Stimulated activated CD8-positive, alpha-beta memory T cell treated with anti-CD3 and anti-CD28 coated beads, Interleukin-7, amount 100 ng/mL, for 24 hours (primary cell): ENCODE data around the gene HLA-DMA.
"Not testable (repeated sequence)": the region's sequence is repeated elsewhere in the genome, so short reads cannot be mapped to it uniquely, and the experiment has no call there.

ENCODE experiments used
- DNase-seq: peaks from one replicate; pipeline ENCODE4 v3.0.0-alpha.2; 2020; ENCODE audit warnings: low read depth

HLA-DMA gene

GRCh38 chr6:32954986-32955802, 2.3 kb upstream of the HLA-DMA start:
- no peak for DNase-seq

DNA sequence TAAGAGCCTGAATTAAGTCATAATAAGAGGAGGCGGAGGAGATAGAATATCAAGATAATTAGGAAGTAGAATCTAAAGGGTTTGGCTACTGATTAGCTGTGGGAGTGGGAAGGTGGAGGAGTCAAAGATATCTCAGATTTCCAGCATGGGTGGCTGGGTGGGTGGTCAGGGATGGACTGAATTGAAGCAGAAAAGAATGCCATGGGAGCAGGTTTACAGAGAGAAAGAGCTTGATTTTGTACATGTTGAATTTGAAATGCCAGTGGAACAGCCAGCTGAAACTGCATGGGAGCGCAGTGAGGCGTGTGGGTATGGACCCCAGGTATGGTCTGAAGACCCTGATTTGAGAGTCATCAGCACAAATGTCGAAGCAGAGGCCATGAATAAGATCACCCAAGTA, 1.4 kb upstream of the HLA-DMA start:
- DNase-seq, result no peak

- no peak for DNase-seq
These were observed 878 bp upstream of the HLA-DMA start for GRCh38 chr6:32953775-32954174.

- no peak for DNase-seq
These were observed 2.4 kb downstream of the HLA-DMA start for GRCh38 chr6:32950449-32950848.

DNA sequence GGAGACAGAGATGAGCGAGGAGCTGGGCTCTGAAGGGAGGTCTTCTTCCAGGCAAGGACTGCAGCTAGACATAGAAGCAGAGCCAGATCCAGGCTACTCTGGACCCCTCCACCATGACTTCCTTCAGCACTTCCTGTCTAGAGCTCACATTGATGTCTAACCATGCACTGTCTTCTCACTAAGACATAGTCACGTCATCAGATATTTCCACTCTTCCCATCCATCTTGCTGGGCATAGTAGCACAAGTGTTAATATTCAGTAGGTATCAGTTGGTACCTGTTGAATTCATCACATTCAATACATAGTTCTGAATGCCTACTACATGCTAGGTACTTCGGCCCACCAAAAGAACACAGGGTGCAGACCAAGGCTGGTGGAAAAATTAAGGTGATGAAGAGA, 2.9 kb downstream of the HLA-DMA start:
- DNase-seq, result no peak

- DNase-seq, result no peak
These were observed 3.8 kb downstream of the HLA-DMA start for GRCh38 chr6:32949113-32949512.

GRCh38 chr6:32947552-32948465, 5.1 kb downstream of the HLA-DMA start:
- DNase-seq, result no peak

DNA sequence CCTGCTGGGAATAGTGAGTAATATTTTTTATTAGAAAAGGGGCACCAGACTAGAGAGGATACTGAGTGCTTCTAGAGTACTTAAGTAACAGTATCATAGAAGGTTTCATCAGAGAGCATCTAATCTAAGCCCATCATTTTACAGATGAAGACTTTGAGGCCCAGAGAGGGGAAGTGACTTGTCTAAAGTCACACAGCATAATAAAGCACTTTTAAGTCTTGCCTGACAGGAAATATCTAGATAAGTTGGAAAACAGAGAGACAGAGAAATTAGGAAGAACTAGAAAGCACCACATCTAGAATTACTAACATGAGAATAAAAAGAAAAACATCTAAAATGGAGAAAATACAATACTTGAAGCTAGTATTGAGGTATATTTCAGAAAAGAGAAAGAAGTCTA, 6.0 kb downstream of the HLA-DMA start:
- no peak for DNase-seq

DNA sequence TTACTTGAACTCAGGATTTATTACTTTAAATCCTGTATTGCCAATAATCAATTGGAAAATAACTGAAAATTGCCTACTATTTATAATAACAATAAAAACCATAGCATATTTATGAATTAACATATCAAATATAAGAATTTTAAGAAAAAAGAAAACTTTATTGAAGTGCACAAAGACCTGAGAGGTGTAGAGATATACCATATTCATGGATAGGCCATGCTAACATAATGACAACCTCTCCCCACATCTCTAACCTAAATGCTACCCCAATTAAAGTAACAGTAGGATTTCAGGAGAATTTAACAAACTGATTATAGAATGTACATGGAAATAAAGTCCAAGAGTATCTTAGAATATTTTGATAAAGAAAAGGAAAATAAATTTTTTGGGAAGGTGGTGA, 6.9 kb downstream of the HLA-DMA start:
- DNase-seq, result no peak

GRCh38 chr6:32945108-32945760, 7.7 kb downstream of the HLA-DMA start:
- no peak for DNase-seq

DNA sequence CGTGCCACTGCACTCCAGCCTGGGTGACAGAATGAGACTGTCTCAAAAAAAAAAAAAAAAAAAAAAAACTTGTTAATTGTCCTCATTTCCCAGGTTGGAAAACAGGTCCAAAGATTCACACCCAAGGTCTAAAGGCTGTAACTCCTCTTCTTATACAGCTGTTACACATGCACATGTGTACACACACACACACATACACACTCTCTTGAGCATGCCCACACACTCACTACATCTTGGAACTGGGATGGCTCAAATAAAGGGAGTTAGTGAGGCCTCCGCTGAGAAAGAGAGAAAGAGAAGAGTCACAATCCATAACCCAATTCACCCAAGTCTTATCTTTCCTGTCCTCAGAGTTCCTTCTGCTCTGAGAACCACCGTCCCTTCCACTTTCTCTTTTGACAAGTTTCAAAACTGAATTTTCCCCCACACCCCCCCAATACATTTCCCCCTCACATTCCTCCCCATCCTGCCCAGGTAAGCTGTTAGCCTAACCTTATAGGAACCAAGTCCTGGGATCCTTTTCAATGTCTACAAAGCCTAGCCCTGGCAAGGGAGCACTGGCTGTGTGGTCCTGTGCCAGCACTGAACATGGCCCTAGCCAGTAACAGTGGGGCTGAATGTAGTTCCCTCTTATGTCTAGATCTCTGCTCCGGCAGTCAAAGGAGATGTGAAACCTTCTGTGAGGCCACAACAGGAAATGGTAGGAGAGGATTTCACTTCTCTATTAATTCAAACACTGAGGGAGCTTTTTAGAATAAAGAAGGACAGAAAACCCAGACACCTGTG, 8.8 kb downstream of the HLA-DMA start:
- no peak for DNase-seq

DNA sequence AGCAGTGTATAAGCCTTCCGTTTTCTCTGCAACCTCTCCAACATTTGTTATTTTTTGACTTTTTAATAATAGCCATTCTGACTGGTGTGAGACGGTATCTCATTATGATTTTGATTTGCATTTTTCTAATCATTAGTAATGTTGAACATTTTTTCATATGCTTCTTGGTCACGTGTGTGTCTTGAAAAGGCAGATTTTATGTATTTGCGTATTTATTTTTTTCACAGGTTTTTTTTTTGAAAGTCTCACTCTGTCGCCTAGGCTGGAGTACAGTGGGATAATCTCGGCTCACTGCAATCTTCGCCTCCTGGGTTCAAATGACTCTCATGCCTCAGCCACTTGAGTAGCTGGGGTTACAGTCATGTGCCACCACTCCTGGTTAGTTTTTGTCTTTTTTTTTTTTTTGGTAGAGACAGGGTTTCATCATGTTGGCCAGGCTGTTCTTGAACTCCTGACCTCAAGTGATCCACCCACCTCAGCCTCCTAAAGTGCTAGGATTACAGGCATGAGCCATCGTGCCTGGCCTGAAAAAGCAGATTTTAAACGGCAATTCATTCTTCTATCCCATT, 10.3 kb downstream of the HLA-DMA start:
- DNase-seq, result not testable (repeated sequence)

DNA sequence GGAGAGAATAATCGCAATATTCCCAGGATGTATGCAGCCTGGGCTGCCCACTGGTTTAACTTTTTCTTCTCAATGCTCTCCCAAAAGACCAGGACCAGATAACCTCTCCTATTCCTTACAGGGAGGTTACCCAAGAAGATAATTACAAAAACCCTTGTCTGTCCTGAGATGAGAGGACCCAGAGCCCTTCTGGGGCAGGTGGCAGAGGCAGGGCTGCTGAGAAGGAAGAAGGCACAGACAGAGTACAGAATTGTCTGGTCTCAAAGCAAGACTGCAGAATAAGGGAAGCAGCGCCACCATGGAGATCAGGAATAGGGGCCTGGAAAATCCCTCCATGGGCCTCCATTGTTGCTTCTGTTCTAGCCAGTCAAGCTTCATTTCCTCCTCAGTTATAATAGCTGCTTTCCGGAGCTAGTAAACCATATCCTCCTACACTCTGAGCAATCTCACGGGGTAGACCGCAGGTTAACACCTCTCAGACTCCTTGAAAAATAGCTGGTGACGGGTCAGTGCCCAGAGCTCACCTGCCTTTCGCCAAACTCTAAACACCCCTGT, 11.6 kb downstream of the HLA-DMA start:
- no peak for DNase-seq

- DNase-seq, result no peak
These were observed 12.2 kb downstream of the HLA-DMA start, which contains the start of gene HLA-DMB for GRCh38 chr6:32940656-32941213. TSS of gene HLA-DMB (minus strand) at chr6:32941028. CDS start at chr6:32940807, 221 bp downstream.

- DNase-seq, result no peak
These were observed 14.4 kb downstream of the HLA-DMA start for GRCh38 chr6:32938494-32938893.

GRCh38 chr6:32937230-32937633, 15.7 kb downstream of the HLA-DMA start:
- DNase-seq, result no peak

DNA sequence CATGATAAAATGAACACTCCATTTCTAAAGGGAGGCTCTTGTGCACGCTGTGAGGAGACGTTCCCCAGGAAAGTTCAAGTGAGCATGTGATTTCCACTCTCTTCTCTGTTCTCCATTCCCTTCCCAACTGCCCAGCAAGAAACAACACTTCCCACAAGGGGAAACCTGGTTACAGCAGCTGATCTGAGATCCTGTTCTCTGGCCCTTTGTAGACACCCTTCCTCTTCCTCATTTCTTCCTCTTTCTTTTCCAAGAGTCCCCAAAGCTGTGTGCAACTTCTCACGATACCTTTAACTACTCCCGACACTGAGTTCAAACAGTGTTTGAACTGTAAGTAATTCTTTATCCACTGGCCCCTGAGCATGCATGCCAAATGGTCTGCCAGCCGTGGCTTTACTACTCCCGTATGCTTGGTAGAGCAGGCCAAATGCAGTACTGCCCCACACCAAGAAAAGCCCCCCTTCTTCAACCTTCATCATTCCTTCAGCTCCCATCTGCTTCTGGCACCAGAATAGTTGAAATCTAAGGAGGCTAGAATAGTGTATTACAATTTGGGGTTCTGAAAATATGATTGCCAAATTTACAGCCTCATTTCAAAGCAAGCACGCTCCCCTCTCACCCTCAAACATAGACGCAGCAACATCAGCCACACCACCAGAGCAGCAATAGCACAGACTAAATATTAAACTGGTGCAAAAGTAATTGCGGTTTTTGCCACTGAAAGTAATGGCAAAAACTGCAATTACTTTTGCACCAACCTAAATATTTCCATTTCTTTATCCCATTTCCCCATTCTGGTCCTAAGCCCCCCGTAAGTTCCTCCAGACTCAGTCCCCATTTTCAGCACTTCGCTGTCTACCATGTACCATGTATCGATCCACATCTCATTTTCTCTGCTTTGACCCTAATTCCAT, 16.4 kb downstream of the HLA-DMA start:
- no peak for DNase-seq

DNA sequence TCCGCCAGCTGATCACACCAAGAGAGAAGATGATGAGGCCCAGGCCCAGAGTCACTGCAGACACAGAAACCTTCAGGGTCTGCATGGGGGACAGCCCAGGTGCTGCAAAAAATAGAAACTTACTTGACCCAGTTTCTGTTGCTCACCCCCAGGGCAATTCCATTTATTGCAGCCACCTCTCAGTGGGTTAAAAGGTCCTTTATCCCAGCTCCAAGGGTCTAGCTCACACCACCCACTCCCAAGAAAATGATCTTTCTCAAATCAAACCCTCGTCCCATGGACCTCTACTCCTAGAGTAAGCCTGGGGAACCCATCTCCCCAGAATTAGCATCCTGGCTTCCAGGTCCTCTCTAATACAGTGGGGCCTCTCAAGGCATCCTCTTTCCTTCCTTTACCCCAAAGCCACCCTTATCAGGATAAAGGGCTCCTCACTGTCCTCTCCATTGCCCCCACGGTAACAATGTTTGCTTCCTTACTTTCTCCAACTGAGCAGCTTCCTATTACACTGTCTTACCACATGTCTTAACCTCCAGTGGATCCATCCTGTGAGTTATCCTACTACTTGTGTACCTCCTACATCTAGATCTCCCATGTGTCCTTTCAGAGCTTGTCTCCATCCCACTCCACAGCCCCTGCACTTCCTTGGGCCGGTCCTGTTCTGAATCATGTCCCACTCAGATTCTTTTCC, 17.2 kb downstream of the HLA-DMA start:
- no peak for DNase-seq

DNA sequence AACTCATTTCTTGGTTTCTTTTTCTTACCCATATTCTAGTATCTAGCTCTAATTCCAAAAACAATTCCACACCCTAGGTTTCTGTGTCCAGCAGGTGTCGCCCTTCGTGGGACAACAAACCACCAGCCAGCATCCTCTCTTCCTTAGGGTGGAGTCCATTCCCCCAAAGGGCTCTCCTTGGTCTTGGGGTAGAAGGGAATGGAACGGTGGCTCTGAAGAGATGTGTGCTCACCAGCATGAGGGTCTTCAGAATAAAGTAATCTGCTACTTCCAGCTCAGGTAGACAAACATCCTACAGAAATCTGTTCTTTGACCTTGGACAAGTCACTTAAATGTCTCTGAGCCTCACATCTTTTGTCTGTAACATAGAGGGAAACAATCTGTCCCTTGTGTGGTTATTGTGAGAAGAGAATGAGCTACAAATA, 19.2 kb downstream of the HLA-DMA start:
- peak; percentile 54 for DNase-seq
